GM18873 (cell line): Measurements from ENCODE around the gene ABO.
"Not testable (repeated sequence)": the region's sequence is repeated elsewhere in the genome, so short reads cannot be mapped to it uniquely, and the experiment has no call there.

Source experiments
- ATAC-seq: cut with Tn5 transposase; IDR thresholded peaks from one replicate; pipeline ENCODE4 v1.9.1; 2021; ENCODE audit warnings: mild to moderate bottlenecking, moderate library complexity, moderate number of reproducible peaks; ENCODE audit not compliant: unreplicated experiment, low FRiP score

The ABO gene

DNA sequence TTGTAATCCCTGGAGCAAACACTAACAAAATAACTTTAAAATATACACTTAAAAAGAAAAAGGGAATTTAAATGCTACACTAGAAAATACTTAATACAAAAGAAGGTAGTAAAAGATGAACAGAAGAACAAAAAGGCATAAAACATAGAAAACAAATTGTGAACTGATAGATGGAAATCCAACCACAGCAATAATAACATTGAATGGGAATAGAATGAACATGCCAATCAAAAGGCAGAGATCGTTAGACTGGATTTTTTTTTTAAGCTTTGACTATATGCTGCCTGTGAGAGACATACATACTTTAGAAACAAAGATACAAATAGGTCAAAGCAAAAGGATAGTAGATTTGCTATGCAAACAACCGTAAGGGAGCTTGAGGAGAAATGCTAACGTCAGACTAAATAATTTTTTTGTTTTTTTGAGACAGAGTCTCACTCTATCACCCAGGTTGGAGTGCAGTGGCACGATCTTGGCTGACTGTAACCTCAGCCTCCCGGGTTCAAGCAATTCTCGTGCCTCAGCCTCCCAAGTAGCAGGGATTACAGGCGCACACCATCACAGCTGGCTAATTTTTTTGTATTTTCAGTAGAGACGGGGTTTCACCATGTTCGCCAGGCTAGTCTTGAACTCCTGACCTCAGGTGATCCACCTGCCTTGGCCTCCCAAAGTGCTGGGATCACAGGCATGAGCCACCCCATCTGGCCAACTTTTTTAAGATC is 6.5 kb downstream of the ABO start:
- ATAC-seq: no peak

DNA sequence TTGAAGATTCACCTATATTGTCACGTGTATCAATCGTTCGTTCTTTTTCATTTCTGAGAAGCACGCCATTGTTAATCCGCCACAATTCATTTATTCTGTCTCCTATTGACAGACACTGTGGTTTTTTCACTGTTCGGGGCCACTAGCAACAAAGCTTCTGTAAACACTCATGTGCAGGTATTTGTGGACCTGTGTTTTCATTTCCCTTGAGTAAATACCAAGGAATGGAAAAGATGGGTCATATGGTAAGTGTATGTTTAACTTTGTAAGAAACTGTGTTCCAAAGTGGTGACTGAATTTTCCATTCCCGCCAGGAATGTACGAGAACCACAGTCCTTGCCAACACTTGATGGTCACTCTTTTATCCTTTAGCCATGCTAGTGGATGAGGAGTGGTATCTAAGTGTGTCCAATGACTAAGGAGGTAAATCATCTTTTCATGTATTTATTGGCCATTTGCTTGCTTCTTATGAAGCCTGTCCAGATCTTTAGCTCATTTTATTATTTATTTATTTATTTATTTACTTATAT is 10.7 kb downstream of the ABO start:
- no peak for ATAC-seq

DNA sequence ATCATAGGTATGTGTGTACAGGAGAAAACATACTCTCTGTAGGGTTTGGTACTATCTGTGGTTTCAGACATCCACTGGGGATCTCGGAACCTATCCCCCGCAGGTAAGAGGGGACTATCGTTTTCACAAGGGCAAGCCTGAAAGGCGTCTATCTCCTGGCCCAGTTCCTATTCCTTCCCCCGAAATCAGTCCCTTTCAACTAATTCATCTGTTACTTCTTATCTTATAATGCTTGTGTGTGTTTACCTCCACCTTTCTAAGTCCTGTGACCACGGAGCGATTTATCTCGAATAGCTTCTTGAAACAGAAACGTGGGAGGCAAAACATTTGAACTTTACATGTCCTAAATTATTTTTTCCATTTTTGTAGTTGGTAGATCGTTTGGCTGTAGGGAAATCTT is 11.4 kb downstream of the ABO start:
- ATAC-seq: no peak

DNA sequence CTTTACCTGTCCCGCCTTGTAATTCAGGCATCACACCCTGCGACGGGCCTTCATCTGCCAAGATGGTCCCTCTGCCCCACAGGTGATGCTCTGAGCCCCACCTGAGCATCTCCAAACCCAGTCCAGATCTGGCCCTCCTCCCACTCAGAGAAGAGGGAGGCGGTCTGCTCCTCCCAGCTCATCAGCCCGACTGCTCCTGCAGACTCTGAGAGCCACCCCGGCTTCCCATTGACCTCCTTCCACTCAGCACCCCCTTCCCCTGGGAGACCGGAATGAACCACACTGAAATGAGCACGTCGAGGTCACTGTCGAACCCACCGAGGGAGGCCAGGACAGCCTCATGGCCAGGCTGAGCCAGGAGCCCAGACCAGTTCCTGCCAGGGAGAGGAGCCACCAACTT is 12.8 kb downstream of the ABO start:
- no peak for ATAC-seq

DNA sequence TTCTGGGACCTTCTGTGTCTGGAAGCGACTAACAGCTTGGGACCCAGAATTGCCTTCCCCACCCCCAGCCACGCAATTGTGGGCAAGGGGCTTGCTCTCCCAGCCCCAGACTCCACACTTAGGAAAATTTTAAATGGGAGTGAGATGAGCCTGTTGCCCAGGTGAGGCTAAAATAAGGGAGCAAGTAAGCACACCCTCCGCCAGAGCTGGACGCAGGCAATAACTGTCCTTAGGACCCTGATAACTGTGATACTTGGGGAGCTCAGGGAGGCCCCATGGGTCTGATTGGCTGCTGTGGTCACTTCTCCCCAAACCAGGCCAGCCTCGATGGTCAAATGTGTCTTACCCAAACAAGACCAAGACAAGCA is 13.3 kb downstream of the ABO start:
- ATAC-seq: no peak

DNA sequence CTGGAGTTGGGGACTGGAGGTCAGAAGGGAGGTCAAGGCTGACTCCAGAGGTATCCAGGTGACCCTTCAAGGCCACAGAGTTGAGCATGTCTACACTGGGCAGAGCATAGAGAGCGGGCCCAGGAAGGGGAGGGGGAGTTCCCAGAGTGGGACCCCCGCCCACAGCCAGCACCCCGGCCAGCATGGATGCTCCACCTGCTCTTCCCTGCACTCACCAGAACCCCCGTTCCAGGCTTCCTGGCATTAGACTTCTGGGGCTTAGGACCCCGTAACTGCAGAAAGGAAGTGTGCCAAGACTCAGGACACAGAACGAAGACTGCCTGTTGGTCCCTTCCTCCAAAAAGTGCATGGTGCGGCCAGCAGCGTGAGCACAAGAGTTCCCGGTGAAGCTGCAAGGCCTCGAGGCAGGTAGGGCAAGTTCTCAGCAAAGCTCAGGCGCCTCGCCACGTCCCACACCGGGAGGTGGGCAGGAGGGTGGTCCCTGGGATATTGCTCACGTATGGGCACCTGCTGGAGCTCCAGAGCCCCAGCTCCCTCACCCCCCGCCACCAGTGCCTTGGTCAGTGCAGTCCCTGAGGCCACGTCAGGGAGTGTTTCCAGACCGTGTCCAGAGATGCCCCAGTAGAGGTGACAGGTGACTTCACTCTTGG is 13.8 kb downstream of the ABO start:
- ATAC-seq: no peak

DNA sequence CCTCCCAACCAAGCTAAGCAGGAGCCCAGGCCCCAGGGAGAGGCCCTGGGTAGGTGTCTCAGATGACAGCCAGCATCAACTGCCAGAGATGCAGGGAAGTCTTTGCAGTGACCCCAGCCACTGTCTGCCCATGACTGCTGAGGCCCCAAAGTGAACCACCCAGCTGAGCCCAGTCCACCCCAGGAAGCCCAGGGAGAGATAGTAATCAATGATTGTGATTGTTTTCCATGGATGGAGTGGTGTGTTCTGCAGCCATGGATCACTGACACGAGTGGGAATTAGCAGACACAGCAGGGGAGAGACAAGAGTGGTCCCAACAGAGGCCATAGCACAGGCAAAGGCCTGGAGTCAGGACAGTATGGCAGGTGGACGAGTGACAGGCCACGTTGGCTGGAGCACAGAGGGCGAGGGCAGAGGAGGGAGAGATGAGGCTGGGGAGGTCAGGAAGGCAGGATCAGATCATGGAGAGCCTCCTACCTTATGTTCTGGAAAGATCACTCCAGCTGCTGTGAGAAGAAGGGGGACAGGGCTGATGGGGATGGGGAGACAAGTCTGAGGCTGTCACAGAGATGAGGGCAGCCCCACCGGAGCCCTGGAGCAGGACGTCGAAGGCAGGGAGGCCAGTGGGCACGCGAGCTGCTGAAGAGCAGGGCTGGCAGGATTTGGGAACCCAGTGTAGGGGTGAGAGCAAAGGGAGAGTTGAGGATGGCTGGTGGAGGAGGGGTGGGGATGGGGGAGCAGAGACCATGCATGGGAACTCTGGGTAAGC is 14.5 kb downstream of the ABO start:
- no peak for ATAC-seq

DNA sequence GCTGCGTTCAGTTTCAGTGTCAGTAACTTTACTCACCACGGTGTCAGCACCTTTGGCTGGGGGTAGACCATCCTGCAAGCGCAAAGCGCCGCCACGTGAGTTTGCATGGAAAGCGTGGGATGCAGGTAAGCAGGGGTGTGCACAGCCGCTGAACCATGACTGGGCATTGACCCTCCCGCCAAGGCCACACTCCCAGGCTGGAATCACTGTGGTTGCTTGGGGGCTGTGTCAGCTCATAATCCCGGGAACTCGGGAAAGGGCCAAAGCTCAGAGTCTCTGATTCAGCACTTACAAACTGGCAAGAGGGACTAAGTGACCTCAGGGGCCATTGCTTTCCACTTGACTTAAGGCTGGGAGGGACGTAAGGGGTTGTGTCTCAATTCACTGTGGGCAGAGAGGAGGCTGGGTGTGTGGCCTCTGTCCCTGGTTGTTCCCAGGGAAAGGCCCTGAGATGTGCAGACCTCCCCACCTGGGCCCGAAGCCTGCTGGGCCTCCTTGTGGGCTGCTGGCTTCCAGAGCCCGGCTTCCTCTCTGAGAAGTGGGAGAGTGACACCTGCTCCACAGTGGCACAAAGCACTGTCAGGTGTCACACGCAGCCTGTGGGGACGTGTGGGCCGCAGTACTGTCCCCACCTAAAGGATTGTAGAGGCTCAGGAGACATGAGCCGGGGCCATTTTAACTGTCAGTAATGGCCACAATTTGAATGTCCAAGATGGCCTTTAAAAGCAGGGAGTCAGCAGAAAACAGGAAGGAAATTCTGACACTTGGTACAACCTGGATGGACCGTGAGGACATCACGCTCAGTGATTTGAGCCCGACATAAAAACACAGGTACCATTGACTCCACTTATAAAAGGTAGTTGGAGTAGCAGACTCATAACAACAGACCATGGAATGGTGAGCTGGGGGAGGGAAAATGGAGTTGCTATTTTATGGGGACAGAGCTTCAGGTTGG is 16.7 kb downstream of the ABO start:
- ATAC-seq: no peak

DNA sequence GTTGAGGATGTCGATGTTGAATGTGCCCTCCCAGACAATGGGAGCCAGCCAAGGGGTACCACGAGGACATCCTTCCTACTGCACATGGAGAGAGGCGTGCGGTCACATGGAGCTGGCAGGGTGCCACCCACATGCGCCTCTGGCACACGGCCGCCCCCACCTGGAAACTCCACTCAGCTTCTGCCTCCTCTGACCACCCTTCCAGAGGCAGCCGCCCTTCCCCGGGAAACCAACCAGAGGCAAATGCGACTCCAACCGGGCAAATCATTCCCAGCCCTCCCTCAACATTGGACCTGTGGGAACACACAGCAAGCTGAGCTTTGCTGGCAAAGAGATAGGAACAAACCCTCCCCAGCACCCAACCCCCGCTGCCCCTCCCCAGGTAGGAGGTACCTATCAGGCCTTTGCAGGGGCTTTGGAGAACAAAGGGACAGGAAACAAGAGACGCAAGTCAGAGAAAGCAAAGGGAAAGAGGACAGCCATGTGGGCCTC is 17.5 kb downstream of the ABO start:
- no peak for ATAC-seq

DNA sequence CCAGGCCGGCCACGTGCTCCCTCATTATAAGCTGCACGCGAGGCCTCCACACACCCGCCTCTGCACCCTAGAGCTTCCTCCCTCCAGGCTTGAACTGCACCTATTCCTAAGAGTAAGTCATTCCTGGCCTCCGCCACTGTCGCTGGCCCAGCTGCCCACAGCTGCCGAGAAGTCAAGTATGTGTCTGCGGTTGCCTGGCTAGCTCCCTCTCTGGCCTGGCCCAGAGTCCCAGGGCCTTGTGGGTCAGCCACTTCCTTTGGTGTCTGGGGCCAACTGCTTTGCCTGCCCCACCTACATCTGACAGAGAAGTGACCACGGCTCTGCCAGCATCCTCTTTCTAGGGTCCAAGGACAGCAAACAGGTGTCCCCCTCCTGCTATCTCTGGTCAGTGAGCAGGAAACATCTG is 18.3 kb downstream of the ABO start:
- ATAC-seq: no peak

DNA sequence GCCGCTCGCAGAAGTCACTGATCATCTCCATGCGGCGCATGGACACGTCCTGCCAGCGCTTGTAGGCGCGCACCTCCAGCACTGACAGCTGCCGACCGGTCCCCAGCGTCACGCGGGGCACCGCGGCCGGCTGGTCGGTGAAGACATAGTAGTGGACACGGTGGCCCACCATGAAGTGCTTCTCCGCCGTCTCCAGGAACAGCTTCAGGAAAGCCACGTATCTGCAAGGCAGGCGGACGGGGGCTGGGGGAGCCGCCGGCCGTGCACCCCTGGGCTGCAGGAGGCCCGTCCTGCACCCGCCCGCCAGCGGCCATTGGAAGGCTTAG is 18.9 kb downstream of the ABO start:
- no peak for ATAC-seq

DNA sequence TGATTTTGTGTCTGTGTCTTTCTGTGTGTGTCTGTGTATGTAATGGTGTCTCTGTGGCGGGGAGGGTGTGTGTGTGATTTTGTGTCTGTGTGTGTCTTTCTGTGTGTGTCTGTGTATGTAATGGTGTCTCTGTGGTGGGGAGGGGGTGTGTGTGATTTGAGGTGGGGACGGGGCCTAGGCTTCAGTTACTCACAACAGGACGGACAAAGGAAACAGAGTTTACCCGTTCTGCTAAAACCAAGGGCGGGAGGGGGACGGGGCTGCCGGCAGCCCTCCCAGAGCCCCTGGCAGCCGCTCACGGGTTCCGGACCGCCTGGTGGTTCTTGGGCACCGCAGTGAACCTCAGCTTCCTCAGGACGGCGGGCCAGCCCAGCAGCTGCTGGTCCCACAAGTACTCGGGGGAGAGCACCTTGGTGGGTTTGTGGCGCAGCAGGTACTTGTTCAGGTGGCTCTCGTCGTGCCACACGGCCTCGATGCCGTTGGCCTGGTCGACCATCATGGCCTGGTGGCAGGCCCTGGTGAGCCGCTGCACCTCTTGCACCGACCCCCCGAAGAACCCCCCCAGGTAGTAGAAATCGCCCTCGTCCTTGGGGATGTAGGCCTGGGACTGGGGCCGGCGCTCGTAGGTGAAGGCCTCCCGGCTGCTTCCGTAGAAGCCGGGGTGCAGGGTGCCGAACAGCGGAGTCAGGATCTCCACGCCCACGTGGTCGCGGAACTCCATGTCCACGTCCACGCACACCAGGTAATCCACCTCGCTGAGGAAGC is 19.4 kb downstream of the ABO start:
- no peak for ATAC-seq

DNA sequence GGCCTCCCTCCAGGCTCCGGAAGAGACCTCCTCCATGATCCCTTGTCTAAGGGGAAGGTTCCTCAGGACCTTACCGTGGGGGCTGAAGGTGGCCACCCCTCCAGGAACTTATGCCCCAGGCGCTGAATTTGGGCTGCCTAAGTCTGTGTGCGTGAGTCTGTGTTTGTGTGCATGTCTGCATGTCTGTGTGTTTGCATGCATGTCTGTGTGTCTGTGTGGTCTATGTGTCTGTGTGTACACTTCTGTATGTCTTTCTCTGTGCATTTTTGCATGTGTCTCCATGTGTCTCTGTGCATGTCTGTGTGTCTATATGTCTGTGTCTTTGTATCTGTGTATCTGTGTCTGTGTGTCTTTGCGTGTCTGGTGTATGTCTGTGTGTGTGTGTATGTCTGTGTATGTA is 20.5 kb downstream of the ABO start:
- no peak for ATAC-seq

DNA sequence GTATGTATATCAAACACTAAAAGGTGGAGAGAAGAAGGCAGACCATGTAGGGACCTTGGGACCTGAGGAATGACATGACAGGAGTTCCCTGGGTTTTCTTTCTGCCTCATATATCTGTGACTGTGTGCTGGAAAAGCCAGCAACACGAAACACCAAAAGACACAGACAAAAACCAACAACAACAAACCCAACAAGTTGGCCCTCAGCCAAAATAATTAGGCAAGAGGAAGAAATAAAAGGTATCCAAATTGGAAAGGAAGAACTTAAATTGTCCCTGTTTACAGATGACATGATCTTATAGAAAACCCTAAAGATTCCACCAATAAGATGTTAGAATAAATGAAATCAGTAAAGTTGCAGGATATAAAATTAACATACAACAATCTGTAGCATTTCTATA is 21.7 kb downstream of the ABO start:
- ATAC-seq: no peak

DNA sequence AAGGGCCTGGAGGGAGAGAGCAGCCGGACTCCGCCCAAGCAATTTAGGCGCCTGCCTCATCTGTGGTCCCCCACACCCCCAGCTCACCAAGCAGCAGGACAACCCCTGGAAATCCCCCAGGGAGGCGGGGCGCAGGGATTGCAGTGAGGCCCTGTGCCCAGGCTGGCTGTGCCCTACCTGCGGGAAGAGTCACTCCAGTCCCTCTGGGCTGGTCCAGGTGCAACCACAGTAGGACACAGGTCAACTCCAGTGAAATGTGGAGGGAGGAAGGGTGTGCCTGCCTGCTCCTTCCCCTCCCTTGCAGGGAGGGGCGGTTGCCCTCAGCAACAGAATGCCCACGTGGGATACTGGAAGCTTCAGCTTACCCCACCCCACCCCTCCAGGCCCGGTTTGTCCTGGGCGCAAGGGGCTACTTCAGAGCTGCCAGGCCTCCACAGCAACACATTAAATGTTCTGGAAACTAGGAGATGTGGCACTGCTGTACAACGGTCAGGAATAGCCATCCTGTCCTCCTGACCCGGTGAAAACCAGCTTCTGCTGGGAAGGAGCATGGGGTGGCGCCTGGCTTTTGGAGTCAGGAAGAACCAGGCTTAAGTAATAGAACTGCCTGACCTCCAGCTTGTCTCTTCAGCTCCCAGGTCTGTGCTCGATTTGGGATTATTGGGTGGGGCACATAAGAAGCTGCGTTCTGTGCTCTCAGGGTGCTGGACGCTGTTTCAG is 22.5 kb downstream of the ABO start:
- no peak for ATAC-seq

DNA sequence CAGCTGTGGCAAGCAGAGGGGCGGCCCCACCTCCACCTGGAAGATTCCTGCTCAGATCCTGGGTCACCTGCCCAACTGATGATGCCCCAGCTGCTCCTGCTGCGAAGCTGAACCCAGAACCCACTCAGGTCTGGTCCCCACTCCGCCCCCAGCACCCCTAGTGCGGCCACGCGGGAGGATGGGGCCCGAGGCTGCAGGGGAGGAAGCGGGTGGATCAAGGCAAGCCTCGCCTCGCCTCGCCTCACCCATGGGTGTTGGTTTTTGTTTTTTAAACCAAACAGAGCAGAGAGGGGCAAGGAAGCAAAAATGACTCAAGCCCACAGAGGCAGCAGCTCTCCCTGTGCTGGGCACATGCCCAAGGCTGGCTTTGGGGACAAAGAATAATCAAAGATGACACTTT is 23.2 kb downstream of the ABO start:
- ATAC-seq: no peak

DNA sequence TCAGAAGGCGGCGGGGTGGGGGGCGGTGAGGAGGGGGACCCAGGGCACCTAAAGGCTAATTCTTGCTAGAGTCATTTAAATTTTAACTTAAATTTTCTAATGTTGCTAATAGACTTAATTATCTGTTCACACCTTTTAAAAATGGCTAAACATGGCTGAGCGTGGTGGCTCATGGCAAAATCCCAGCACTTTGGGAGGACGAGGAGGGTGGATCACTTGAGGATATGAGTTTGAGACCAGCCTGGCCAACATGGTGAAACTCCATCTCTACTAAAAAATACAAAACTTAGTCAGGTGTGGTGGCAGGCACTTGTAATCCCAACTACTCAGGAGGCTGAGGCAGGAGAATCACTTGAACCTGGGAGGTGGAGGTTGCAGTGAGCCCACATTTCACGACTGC is 23.8 kb downstream of the ABO start:
- not testable (repeated sequence) for ATAC-seq

DNA sequence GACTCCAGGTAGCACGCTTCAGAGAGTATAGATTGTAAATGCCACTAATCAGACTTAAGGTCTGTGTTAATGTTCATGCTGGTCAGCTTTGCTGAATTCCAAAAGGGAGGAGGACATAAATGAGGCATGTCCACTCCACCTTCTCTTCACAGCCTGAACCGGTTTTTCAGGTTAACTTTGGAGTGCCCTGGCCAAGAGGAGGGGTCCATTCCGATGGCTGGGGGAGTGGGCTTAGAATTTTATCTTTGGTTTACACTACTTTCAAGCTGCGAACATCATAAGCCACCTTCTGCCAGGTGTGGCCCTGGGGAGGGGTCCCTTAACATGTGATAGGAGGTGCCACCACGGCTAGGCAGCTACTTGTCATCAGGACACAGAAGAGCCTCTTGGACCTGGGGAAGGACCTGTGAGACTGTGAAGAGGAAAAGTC is 24.2 kb downstream of the ABO start:
- no peak for ATAC-seq

DNA sequence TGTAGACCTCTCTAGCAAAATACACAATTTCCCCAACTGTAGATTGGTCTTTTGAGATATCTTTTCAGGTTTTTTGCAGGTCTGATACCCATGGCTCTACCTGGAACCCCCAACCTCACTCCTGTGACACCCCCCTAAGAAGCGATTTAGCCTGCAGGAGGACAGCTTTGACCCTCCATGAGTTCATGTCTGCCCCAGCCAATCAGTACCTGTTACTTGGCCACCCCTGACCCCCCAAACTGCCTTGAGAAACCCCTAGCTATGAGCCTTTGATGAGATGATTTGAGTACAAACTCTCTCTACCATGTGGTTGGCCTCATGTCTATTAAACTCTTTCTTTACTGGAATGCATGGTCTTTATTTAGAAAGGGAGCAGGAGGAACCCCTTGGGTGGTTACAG is 25.7 kb downstream of the ABO start:
- ATAC-seq: no peak
